Kidney glomerular epithelial cell (primary cell): ENCODE data around the gene SULT1A1.
"Not testable (repeated sequence)": the region's sequence is repeated elsewhere in the genome, so short reads cannot be mapped to it uniquely, and the experiment has no call there.

Experiments
- DNase-seq: peaks from one replicate; lab custom pipeline; 2025; lab: John Stamatoyannopoulos, UW

SULT1A1 gene

GRCh38 chr16:28608867-28609596, 812 bp downstream of the SULT1A1 start:
- not testable (repeated sequence) for DNase-seq

- not testable (repeated sequence) for DNase-seq
Observed at GRCh38 chr16:28608496-28608808, 1.4 kb downstream of the SULT1A1 start.

GRCh38 chr16:28607681-28608495, 2.0 kb downstream of the SULT1A1 start:
- DNase-seq = not testable (repeated sequence)

GRCh38 chr16:28607116-28607623, 2.7 kb downstream of the SULT1A1 start:
- DNase-seq = no peak

GRCh38 chr16:28606291-28607115, 3.3 kb downstream of the SULT1A1 start:
- no peak for DNase-seq

GRCh38 chr16:28604186-28604565, 5.7 kb downstream of the SULT1A1 start:
- DNase-seq = no peak

- DNase-seq = no peak
Observed at GRCh38 chr16:28603381-28604185, 6.3 kb downstream of the SULT1A1 start.

- peak; percentile 2 for DNase-seq
Observed at GRCh38 chr16:28602529-28602928, 7.3 kb downstream of the SULT1A1 start.

GRCh38 chr16:28602062-28602461, 7.8 kb downstream of the SULT1A1 start:
- not testable (repeated sequence) for DNase-seq

GRCh38 chr16:28601589-28601988, 8.3 kb downstream of the SULT1A1 start:
- DNase-seq = not testable (repeated sequence)

- not testable (repeated sequence) for DNase-seq
Observed at GRCh38 chr16:28600965-28601364, 8.9 kb downstream of the SULT1A1 start.

- not testable (repeated sequence) for DNase-seq
Observed at GRCh38 chr16:28599377-28600285, 10.2 kb downstream of the SULT1A1 start.

- no peak for DNase-seq
Observed at GRCh38 chr16:28597692-28598261, 12.1 kb downstream of the SULT1A1 start.

- peak; percentile 63 for DNase-seq
Observed at GRCh38 chr16:28596840-28597691, 12.8 kb downstream of the SULT1A1 start, which contains the start of gene SULT1A2. TSS of gene SULT1A2 (minus strand) at chr16:28597050. CDS start at chr16:28595930, 1,120 bp downstream.

GRCh38 chr16:28596115-28596630, 13.7 kb downstream of the SULT1A1 start:
- DNase-seq = no peak

- DNase-seq = not testable (repeated sequence)
Observed at GRCh38 chr16:28595451-28595850, 14.4 kb downstream of the SULT1A1 start.

GRCh38 chr16:28592979-28593553, 16.8 kb downstream of the SULT1A1 start:
- DNase-seq = no peak

GRCh38 chr16:28592511-28592910, 17.3 kb downstream of the SULT1A1 start:
- DNase-seq = no peak
